SK-N-SH (cell line): ENCODE data around the gene GHRH. TPM values are rescaled to one million over a fixed set of nuclear protein-coding genes. Genes with fewer than 3 reads are reported as not detected.

Source experiments
- CTCF ChIA-PET: fragments of 300-600, 350-600 bp; formaldehyde crosslinking; extraction: SDS; loops from one replicate; lab custom pipeline; 2021; lab: Yijun Ruan, JAX
- POLR2A ChIA-PET: fragments of 350-600 bp; sonication (Branson Sonifier 250); formaldehyde crosslinking; extraction: SDS; loops from one replicate; lab custom pipeline; 2020; ENCODE audit warnings: antibody characterized with exemption, inconsistent platforms; lab: Yijun Ruan, JAX
- DNase-seq: peaks from one replicate; pipeline ENCODE4 v3.0.0; 2012
- H2AFZ ChIP-seq: fragments of 200-600 bp; sonication (generic); 2 replicates; pipeline ENCODE4 v1.8.1; 2016; ENCODE audit warnings: antibody characterized with exemption, mild to moderate bottlenecking, low read depth
- H3F3A ChIP-seq: fragments of 200-600 bp; sonication (generic); replicated peaks from 2 replicates; pipeline ENCODE3; 2016; ENCODE audit warnings: antibody characterized with exemption, mild to moderate bottlenecking; ENCODE audit not compliant: insufficient read depth
- H3K27ac ChIP-seq, 2 experiments: fragments of 200-500 bp in 1 of 2; fragments of 200-600 bp in 1 of 2; sonication (Bioruptor generic) in 1 of 2; sonication (generic), shearing (Covaris generic) in 1 of 2; 2 replicates each; pipeline versions ENCODE4 v1.5.1 to v1.6.1; 2014 to 2016; ENCODE audit warnings: low read depth in 2 of 2, inconsistent platforms in 1 of 2, low read length in 1 of 2, mild to moderate bottlenecking in 1 of 2, mixed read lengths in 1 of 2
- H3K27me3 ChIP-seq: fragments of 200-600 bp; sonication (generic), shearing (Covaris generic); 2 replicates; pipeline ENCODE4 v1.6.1; 2016; ENCODE audit warnings: mixed run types; ENCODE audit not compliant: insufficient read depth
- H3K36me3 ChIP-seq, 2 experiments: fragments of 200-500 bp in 1 of 2; fragments of 200-600 bp in 1 of 2; sonication (Bioruptor generic) in 1 of 2; sonication (generic) in 1 of 2; replicated peaks in 1 of 2; 2 replicates each; pipeline versions ENCODE3 to v1.5.1; 2014 to 2016; ENCODE audit warnings: low read length in 1 of 2, mild to moderate bottlenecking in 1 of 2; ENCODE audit not compliant: insufficient read depth in 2 of 2, control insufficient read depth in 1 of 2
- H3K4me1 ChIP-seq, 2 experiments: fragments of 200-500 bp in 1 of 2; fragments of 200-600 bp in 1 of 2; sonication (Bioruptor generic) in 1 of 2; sonication (generic), shearing (Covaris generic) in 1 of 2; 2 replicates each; pipeline versions ENCODE4 v1.5.1 to v1.6.1; 2014 to 2016; ENCODE audit warnings: low read depth in 1 of 2, low read length in 1 of 2, mixed run types in 1 of 2; ENCODE audit not compliant: insufficient read depth in 2 of 2, control insufficient read depth in 1 of 2
- H3K4me2 ChIP-seq: fragments of 200-600 bp; sonication (generic), shearing (Covaris generic); 2 replicates; pipeline ENCODE4 v1.6.1; 2017; ENCODE audit warnings: mixed run types
- H3K4me3 ChIP-seq, 2 experiments: fragments of 200-500 bp in 1 of 2; fragments of 200-600 bp in 1 of 2; sonication (Bioruptor generic) in 1 of 2; sonication (generic), shearing (Covaris generic) in 1 of 2; 2 replicates each; pipeline versions ENCODE4 v1.5.1 to v1.8.1; 2014 to 2016; ENCODE audit warnings: low read depth in 2 of 2, inconsistent platforms in 1 of 2, low read length in 1 of 2, mild to moderate bottlenecking in 1 of 2, mixed read lengths in 1 of 2, moderate library complexity in 1 of 2
- H3K79me2 ChIP-seq: fragments of 200-600 bp; sonication (generic); 2 replicates; pipeline ENCODE4 v1.8.1; 2017; ENCODE audit warnings: mild to moderate bottlenecking; ENCODE audit not compliant: insufficient read depth
- H3K9ac ChIP-seq: fragments of 200-600 bp; sonication (generic); 2 replicates; pipeline ENCODE4 v1.6.1; 2017; ENCODE audit warnings: mixed run types
- H3K9me2 ChIP-seq: fragments of 200-600 bp; sonication (generic); 2 replicates; pipeline ENCODE4 v1.6.1; 2017; ENCODE audit warnings: mixed run types
- H3K9me3 ChIP-seq: fragments of 200-600 bp; sonication (generic); 2 replicates; pipeline ENCODE4 v1.6.1; 2017; ENCODE audit warnings: mixed run types, mild to moderate bottlenecking, moderate library complexity
- H4K20me1 ChIP-seq: fragments of 200-600 bp; sonication (generic); 2 replicates; pipeline ENCODE4 v1.6.1; 2017; ENCODE audit warnings: mild to moderate bottlenecking, mixed run types; ENCODE audit not compliant: insufficient read depth
- EZH2phosphoT487 ChIP-seq: fragments of 200-600 bp; sonication (generic); IDR thresholded peaks from 2 replicates; pipeline ENCODE4 v1.6.1; 2017; ENCODE audit warnings: low read depth, mixed run types, mild to moderate bottlenecking, antibody characterized with exemption, moderate library complexity, borderline replicate concordance
- FOXJ3 ChIP-seq: sonication (generic); formaldehyde crosslinking; IDR thresholded peaks from 2 replicates; pipeline ENCODE4 v1.5.1; 2020; ENCODE audit warnings: mild to moderate bottlenecking, missing genetic modification reagents
- MEF2A ChIP-seq: IDR thresholded peaks from 2 replicates; pipeline ENCODE4 v1.4.0; 2012; ENCODE audit warnings: low read depth, borderline replicate concordance
- YY1 ChIP-seq: IDR thresholded peaks from 2 replicates; pipeline ENCODE4 v1.4.0; 2012; ENCODE audit warnings: low read depth, mild to moderate bottlenecking
- WGBS: methylation state at CpG from one replicate; pipeline ENCODE4 v1.1.6; 2017; ENCODE audit warnings: low lambda C conversion rate; 5-methylcytosine and 5-hydroxymethylcytosine counted together
- polyA plus RNA-seq, 3 experiments: library from polyadenylated mRNA; depleted of rRNA; stranded (reverse); fragments of >200 nt; gene quantifications; 2 replicates each; pipeline ENCODE4 v1.2.3, GENCODE V29; 2012
- TF ChIP-seq, protein P1 (sequence below): IDR thresholded peaks from 2 replicates; pipeline ENCODE4 v1.4.0; 2012; ENCODE audit warnings: low read depth, borderline replicate concordance
- TF ChIP-seq, protein P2 (sequence below): fragments of 200-600 bp; sonication (generic); IDR thresholded peaks from 2 replicates; pipeline ENCODE4 v1.6.1; 2017; ENCODE audit warnings: antibody characterized with exemption, mild to moderate bottlenecking, moderate library complexity
- TF ChIP-seq, protein P3 (sequence below): fragments of 150-350 bp; IDR thresholded peaks from 2 replicates; pipeline ENCODE4 v1.6.1; 2017; ENCODE audit warnings: antibody characterized with exemption, low read length, low read depth, borderline replicate concordance

Gene GHRH
- polyA plus RNA-seq, 1 of the 3 experiments (the other 2 are of a cell fraction): not detected

DNA sequence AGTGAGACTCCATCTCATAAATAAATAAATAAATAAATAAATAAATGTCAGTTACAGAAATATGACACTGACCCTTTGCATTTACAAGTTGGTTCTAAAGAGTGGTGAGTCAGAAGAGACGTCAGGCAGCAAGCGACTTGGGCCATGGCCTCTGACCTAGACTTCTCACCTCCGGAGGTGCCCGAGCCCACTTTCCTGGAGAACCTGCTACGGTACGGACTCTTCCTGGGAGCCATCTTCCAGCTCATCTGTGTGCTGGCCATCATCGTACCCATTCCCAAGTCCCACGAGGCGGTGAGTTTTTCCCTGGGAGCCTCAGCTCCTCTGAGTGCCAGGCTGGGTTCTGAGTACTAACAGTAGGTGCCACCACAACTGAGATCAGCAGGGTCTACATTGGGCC lies 39.5 kb upstream of the GHRH start (continued):
- TF ChIP-seq, protein P1, sequence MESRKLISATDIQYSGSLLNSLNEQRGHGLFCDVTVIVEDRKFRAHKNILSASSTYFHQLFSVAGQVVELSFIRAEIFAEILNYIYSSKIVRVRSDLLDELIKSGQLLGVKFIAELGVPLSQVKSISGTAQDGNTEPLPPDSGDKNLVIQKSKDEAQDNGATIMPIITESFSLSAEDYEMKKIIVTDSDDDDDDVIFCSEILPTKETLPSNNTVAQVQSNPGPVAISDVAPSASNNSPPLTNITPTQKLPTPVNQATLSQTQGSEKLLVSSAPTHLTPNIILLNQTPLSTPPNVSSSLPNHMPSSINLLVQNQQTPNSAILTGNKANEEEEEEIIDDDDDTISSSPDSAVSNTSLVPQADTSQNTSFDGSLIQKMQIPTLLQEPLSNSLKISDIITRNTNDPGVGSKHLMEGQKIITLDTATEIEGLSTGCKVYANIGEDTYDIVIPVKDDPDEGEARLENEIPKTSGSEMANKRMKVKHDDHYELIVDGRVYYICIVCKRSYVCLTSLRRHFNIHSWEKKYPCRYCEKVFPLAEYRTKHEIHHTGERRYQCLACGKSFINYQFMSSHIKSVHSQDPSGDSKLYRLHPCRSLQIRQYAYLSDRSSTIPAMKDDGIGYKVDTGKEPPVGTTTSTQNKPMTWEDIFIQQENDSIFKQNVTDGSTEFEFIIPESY: no peak
- TF ChIP-seq, protein P2, sequence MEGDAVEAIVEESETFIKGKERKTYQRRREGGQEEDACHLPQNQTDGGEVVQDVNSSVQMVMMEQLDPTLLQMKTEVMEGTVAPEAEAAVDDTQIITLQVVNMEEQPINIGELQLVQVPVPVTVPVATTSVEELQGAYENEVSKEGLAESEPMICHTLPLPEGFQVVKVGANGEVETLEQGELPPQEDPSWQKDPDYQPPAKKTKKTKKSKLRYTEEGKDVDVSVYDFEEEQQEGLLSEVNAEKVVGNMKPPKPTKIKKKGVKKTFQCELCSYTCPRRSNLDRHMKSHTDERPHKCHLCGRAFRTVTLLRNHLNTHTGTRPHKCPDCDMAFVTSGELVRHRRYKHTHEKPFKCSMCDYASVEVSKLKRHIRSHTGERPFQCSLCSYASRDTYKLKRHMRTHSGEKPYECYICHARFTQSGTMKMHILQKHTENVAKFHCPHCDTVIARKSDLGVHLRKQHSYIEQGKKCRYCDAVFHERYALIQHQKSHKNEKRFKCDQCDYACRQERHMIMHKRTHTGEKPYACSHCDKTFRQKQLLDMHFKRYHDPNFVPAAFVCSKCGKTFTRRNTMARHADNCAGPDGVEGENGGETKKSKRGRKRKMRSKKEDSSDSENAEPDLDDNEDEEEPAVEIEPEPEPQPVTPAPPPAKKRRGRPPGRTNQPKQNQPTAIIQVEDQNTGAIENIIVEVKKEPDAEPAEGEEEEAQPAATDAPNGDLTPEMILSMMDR: no peak
- no peak for TF ChIP-seq MEF2A
- TF ChIP-seq FOXJ3 (CRISPR knock-in tag): no peak

DNA sequence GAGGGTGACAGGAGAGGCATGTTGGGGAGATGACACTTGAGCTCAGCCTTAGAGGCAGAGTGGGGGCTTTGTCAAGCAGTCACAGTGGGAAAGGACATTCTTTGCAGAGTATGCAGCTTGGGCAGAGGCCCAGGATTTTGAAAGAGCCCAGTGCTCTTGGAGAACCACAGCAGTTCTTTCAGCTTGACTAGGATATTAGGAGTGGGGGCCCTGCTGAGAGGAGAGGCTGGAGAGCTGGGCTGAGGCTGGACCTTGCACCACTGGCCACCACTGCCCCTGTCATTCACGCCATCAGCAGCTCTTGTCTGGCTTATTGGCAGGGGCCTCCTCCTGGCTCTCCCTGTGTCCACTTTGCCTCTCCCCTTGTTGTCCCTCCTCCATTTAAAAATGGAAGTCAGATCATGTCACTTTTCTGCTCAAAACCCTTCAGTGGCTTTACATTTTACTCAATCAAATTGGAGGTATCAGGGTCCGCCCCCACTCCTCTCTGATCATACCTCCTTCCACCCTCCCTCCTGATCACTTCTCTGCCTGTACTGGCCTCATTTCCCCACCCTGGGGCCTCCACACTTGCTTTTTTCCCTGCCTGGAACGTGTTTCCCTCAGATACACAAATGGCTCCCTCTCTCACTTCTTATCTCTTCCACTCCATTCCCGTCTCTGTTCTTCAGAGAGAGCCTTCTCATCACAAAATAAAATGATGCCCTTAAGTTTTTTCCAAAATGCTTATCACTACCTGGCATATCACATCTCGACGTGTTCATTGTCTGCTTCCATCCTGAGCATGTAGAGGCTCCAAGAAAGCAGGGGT lies 38.3 kb upstream of the GHRH start:
- peaks cover 19% of the 10 kb centered on the region for H3F3A ChIP-seq
- H3K9ac ChIP-seq: no peak overlapping the region
- H3K9me3 ChIP-seq: no peaks in the 10 kb centered on the region
- TF ChIP-seq, protein P3, sequence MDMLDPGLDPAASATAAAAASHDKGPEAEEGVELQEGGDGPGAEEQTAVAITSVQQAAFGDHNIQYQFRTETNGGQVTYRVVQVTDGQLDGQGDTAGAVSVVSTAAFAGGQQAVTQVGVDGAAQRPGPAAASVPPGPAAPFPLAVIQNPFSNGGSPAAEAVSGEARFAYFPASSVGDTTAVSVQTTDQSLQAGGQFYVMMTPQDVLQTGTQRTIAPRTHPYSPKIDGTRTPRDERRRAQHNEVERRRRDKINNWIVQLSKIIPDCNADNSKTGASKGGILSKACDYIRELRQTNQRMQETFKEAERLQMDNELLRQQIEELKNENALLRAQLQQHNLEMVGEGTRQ: no peak
- no peak for TF ChIP-seq EZH2phosphoT487
- TF ChIP-seq YY1: no peak
- TF ChIP-seq FOXJ3 (CRISPR knock-in tag): no peak
- TF ChIP-seq, all 33 proteins: peak for 0
- no peak overlapping the region for H2AFZ ChIP-seq
- no peak overlapping the region for H3K4me3 ChIP-seq
- H3K4me1 ChIP-seq: peaks cover 21 to 23% of the 10 kb centered on the region in 2 experiments; a peak in 3 of 4 replicates
- peaks cover 27 to 37% of the 10 kb centered on the region in 2 experiments for H3K36me3 ChIP-seq
- no peaks in the 10 kb centered on the region for H3K27me3 ChIP-seq
- POLR2A ChIA-PET: no interaction called here
- CTCF ChIA-PET: no interaction called here
- peaks cover 3% of the 10 kb centered on the region; the same call in 1 of the 2 replicates for H3K9me2 ChIP-seq
- H3K79me2 ChIP-seq: peaks cover 72% of the 10 kb centered on the region
- H3K4me2 ChIP-seq: no peak overlapping the region
- peak overlapping the region in 1 of 2 experiments; percentile 5; a peak in 1 of 4 replicates for H3K27ac ChIP-seq
- 96% methylated on average over 6 of the region's 6 CpGs for WGBS
- no peak for DNase-seq
- H4K20me1 ChIP-seq: no peaks in the 10 kb centered on the region
